K562 (cell line): ENCODE results near the gene TMEM87B. TPM values are rescaled to one million over a fixed set of nuclear protein-coding genes. Genes with fewer than 3 reads are reported as not detected.
A peak's percentile ranks its signal among the peaks of the same experiment; 100 is the strongest.

Experiments
- CREM ChIP-seq: IDR thresholded peaks from 2 replicates; pipeline ENCODE4 v1.6.1; 2014; ENCODE audit warnings: antibody characterized with exemption, low read depth
- DLX4 ChIP-seq: fragments of 250-450 bp; sonication (Bioruptor Pico); IDR thresholded peaks from 2 replicates; pipeline ENCODE4 v1.6.1; 2021; ENCODE audit warnings: mild to moderate bottlenecking
- FIP1L1 ChIP-seq: fragments of 200-400 bp; formaldehyde crosslinking; IDR thresholded peaks from 2 replicates; pipeline ENCODE4 v1.6.1; 2018; ENCODE audit warnings: mild to moderate bottlenecking, low read depth, low read length; ENCODE audit not compliant: poor library complexity, severe bottlenecking
- FOS ChIP-seq: IDR thresholded peaks from 3 replicates; pipeline ENCODE4 v1.6.1; 2011; ENCODE audit not compliant: insufficient read length; ENCODE audit errors: extremely low read depth
- GATA2 ChIP-seq: sonication (generic); formaldehyde crosslinking; IDR thresholded peaks from 2 replicates; pipeline ENCODE4 v1.4.0; 2020; ENCODE audit warnings: mild to moderate bottlenecking, missing genetic modification reagents
- HDAC1 ChIP-seq, 2 experiments: fragments of 450-650 bp; IDR thresholded peaks; 2 replicates each; pipeline ENCODE4 v1.6.1; 2016 to 2017; ENCODE audit warnings: inconsistent platforms in 1 of 2, mild to moderate bottlenecking in 1 of 2, moderate library complexity in 1 of 2
- HNRNPLL ChIP-seq: fragments of 200-400 bp; formaldehyde crosslinking; IDR thresholded peaks from 2 replicates; pipeline ENCODE4 v1.6.1; 2017; ENCODE audit warnings: low read length, low read depth, mild to moderate bottlenecking; ENCODE audit not compliant: poor library complexity, severe bottlenecking
- KAT7 ChIP-seq: sonication (generic); formaldehyde crosslinking; IDR thresholded peaks from 2 replicates; pipeline ENCODE4 v1.8.0; 2022; ENCODE audit warnings: missing genetic modification reagents, mild to moderate bottlenecking, borderline replicate concordance
- NFIC ChIP-seq: fragments of 450-650 bp; IDR thresholded peaks from 2 replicates; pipeline ENCODE4 v1.6.1; 2017; ENCODE audit warnings: mild to moderate bottlenecking, inconsistent platforms
- POLR2AphosphoS5 ChIP-seq: IDR thresholded peaks from 2 replicates; pipeline ENCODE4 v1.6.1; 2011; ENCODE audit warnings: mild to moderate bottlenecking, low read depth, low read length, moderate library complexity; ENCODE audit not compliant: control insufficient read depth, insufficient read depth
- POLR3G ChIP-seq: IDR thresholded peaks from 2 replicates; pipeline ENCODE4 v1.6.1; 2011; ENCODE audit not compliant: insufficient read length, insufficient replicate concordance; ENCODE audit errors: extremely low read depth
- PPARD ChIP-seq: fragments of 250-450 bp; sonication (Bioruptor Pico); IDR thresholded peaks from 2 replicates; pipeline ENCODE4 v1.8.0; 2022; ENCODE audit warnings: inconsistent platforms, mild to moderate bottlenecking, moderate library complexity
- RAD21 ChIP-seq, 2 experiments: fragments of 250-450 bp in 1 of 2; fragments of 450-650 bp in 1 of 2; sonication (Bioruptor Pico) in 1 of 2; formaldehyde crosslinking in 1 of 2; IDR thresholded peaks in 1 of 2; conservative IDR thresholded peaks in 1 of 2; 2 replicates each; pipeline versions ENCODE4 v1.4.0 to v1.8.0; 2020 to 2022; ENCODE audit warnings: mild to moderate bottlenecking in 2 of 2, moderate library complexity in 1 of 2
- SNIP1 ChIP-seq: fragments of 450-650 bp; IDR thresholded peaks from 2 replicates; pipeline ENCODE4 v1.7.1; 2017; ENCODE audit warnings: low read depth, mild to moderate bottlenecking
- TGIF2 ChIP-seq: sonication (generic); formaldehyde crosslinking; IDR thresholded peaks from 2 replicates; pipeline ENCODE4 v1.8.1; 2022; ENCODE audit warnings: mild to moderate bottlenecking, missing genetic modification reagents, moderate library complexity
- TOE1 ChIP-seq, 2 experiments: fragments of 450-650 bp in 1 of 2; sonication (generic) in 1 of 2; formaldehyde crosslinking in 1 of 2; IDR thresholded peaks; 2 replicates each; pipeline versions ENCODE4 v1.7.1 to v1.8.0; 2016 to 2022; ENCODE audit warnings: borderline replicate concordance in 2 of 2, mild to moderate bottlenecking in 2 of 2, antibody characterized with exemption in 1 of 2, inconsistent platforms in 1 of 2, low read depth in 1 of 2, missing genetic modification reagents in 1 of 2, moderate library complexity in 1 of 2
- UBTF ChIP-seq, 2 experiments: IDR thresholded peaks; 2 replicates each; pipeline ENCODE4 v1.6.1; 2012; ENCODE audit warnings: improper control_type of control experiment in 2 of 2, low read depth in 2 of 2, low read length in 2 of 2, borderline replicate concordance in 1 of 2
- ZKSCAN8 ChIP-seq: fragments of 200-800 bp; sonication (Bioruptor generic); IDR thresholded peaks from 2 replicates; pipeline ENCODE4 v1.6.1; 2016; ENCODE audit warnings: missing genetic modification characterization, missing compliant biosample characterization
- ZNF280B ChIP-seq: fragments of 250-450 bp; sonication (Bioruptor Pico); IDR thresholded peaks from 2 replicates; pipeline ENCODE4 v1.5.1; 2021; ENCODE audit warnings: mild to moderate bottlenecking
- ZNF395 ChIP-seq: fragments of 200-800 bp; sonication (Bioruptor generic); IDR thresholded peaks from 2 replicates; pipeline ENCODE4 v1.6.1; 2017; ENCODE audit warnings: missing genetic modification characterization, missing compliant biosample characterization
- polyA plus RNA-seq, 8 experiments: library from polyadenylated mRNA; depleted of rRNA in 4 of 8; stranded (reverse) in 5 of 8; unstranded in 3 of 8; fragments of >200 nt; fragmentation: Nextera tagmentation in 2 of 8; fragmentation: Illumina TruSeq in 1 of 8; extraction: Ambion mirVana in 2 of 8; extraction: Trizol in 1 of 8; gene quantifications; 2 replicates each; pipeline versions ENCODE4 v1.2.1 to v1.2.3, GENCODE V29; 2011 to 2014; ENCODE audit warnings: inconsistent platforms in 1 of 8, missing spikeins in 1 of 8
- total RNA-seq, 7 experiments: library from RNA; depleted of rRNA in 6 of 7; stranded (reverse); fragments of >200 nt in 6 of 7; fragmentation: Illumina TruSeq in 2 of 7; extraction: Trizol in 2 of 7; gene quantifications; 2 replicates each; pipeline versions ENCODE4 v1.2.1 to v1.2.3, GENCODE V29; 2011 to 2021; ENCODE audit warnings: low replicate concordance in 1 of 7

The TMEM87B gene
- total and polyA plus RNA-seq, 9 of the 15 experiments (the other 6 are each of a cell fraction or from before 2014, with no cell fraction given): 3.7 to 17.1 (median 11.0) TPM

GRCh38 chr2:112054847-112055729, at the start of gene TMEM87B (continued):
- TF ChIP-seq GATA2 (CRISPR knock-in tag) (peak; percentile 93), CREM (peak; percentile 72), HDAC1 (IDR thresholded peaks at IDR 0.05) (peak in 1 of 2 experiments; percentile 93; a peak in 2 of 4 replicates), FOS (no peak), POLR3G (no peak), HNRNPLL (peak; percentile 22), POLR2AphosphoS5 (peak; percentile 91), ZNF280B (CRISPR knock-in tag) (no peak), ZKSCAN8 (CRISPR knock-in tag) (no peak), NFIC (peak; percentile 92), ZNF395 (CRISPR knock-in tag) (peak; percentile 86), RAD21 (CRISPR knock-in tag; conservative IDR thresholded peaks at IDR 0.05 in 1 of 2, IDR thresholded peaks at IDR 0.05 in 1 of 2) (peak in 1 of 2 experiments; percentile 25; a peak in 1 of 4 replicates), DLX4 (no peak), TGIF2 (CRISPR knock-in tag) (0 out of 2 replicates have a peak, but pooled peaks have one; percentile 73), UBTF (IDR thresholded peaks at IDR 0.05; ENCODE audit: borderline replicate concordance in 1 of 2, low read depth in 2 of 2, low read length in 2 of 2) (peak; percentile 92 to 98), TOE1 (IDR thresholded peaks at IDR 0.05; ENCODE audit: borderline replicate concordance) (peak; percentile 71; the same call in 1 of the 2 replicates), TOE1 (CRISPR knock-in tag; IDR thresholded peaks at IDR 0.05; ENCODE audit: borderline replicate concordance, low read depth) (no peak), PPARD (CRISPR knock-in tag) (no peak), SNIP1 (no peak), KAT7 (peak; percentile 99), FIP1L1 (peak; percentile 83)
